Forelimb muscle (tissue), 1 donor: ENCODE results near the gene PARP3. TPM values are rescaled to one million over a fixed set of nuclear protein-coding genes. Genes with fewer than 3 reads are reported as not detected.

Experiments used
- DNase-seq: peaks from one replicate; pipeline ENCODE4 v3.0.0-alpha.2; 2013; ENCODE audit warnings: low read depth
- polyA plus RNA-seq: library from polyadenylated mRNA; unstranded; fragments of 120-200 nt; gene quantifications from one replicate; pipeline ENCODE4 v1.2.1, GENCODE V29; 2013; ENCODE audit not compliant: insufficient read length

The PARP3 gene
- polyA plus RNA-seq, 1 donor, result 5.5 TPM

DNA sequence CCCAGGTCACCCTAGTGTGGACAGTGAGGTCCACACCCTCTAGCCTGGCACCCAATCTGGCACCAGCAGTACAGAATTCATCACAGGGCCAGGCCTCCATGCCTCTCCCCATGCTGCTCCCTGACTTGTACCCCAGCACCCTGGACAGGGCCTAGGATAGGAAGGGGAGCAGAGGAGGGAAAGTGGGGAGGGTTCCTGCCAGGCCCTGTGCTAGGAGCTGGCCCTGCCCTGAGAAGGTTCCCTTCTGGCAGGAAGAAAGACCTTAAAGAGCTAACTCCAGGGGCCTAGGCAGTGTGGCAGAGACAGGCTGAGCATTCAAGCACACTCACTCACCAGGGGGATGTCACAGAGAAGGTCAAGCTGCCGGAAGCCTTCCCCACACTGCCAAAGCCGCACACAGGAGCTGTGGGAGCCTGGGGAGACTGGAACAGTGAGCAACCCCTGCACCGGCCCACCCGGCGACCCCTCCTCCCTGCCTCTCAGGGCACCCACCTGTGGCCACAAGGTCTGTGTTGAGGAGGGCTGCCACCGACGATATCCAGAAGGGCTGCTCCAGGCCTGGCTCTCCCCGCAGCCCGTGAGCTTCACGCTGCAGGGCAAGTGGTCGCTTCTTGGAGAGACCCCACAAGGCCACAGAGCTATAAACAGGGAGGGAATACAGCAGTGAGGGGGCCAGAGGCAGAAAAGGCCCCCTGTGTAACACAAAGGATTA lies 7.9 kb upstream of the PARP3 start:
- no peak for DNase-seq

- DNase-seq, result no peak
These were observed 6.9 kb upstream of the PARP3 start for GRCh38 chr3:51934991-51935885.

GRCh38 chr3:51935886-51936755 lies 6.0 kb upstream of the PARP3 start:
- no peak for DNase-seq

- DNase-seq, result no peak
These were observed 5.1 kb upstream of the PARP3 start for GRCh38 chr3:51937014-51937413.

GRCh38 chr3:51937611-51938450 lies 4.3 kb upstream of the PARP3 start:
- DNase-seq, result no peak

DNA sequence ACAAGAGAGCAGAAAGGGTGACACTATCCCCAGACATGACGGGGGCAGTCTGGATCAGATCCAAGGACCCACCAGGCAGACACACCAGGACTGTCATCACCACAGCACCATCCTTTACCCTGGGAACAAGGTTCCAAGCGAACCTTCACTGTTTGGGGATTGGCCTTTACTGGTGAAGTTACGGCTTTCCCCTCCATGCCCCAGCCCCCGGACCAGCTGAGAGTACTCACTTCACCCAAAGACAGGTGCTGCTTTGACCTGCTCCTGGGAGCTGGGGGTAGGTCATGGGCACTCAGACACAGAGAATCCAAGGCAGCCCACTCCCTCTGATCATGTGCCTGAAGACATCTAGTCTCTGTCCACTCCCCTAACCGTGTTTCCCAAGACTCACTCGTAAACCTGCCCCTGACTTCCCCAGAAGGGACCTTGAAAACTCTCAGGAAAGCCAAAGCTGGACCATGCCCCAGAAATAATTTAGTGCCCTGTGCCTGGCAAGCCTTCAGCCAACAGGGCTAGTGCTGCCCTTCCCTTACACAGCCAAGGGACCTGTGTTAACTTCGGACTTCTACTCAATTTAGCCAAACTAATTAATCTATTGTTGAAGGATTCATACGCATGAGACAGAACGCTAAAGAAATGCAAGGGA lies 3.3 kb upstream of the PARP3 start:
- DNase-seq, result no peak

DNA sequence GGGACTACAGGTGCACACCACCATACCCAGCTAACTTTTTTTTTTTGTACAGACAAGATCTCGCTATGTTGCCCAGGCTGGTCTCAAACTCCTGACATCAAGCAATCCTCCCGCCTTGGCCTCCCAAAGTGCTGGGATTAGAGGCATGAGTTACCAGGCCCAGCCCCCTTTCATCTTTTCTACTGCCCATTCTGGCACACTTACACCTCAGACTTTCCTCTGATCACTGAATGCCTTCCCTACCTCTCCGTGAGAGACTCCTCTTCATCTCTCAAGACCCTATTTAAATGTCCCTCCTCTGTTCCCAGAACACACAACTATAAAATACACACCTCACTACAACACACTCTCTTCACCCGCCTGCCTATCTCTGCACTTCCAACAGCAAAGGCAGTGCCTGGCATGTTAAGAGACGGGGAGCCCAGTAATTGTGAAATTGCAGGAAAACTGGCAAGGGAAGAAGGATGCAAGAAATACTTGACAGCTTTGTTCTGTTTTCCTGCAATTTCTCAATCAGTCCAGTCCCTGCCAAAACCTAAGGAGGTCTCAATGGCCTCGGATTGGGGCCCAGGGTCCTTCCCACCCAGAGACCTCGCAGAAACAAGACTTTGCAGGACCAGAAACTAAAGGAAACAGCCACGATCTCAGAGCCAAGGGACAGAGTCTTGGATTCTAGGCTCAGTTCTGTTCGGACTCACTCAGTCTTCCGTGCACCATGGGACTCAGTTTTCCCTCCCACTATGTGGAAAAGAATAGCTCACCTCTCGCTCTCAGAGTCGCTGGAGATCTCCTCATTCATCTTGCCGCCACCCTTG lies 1.3 kb upstream of the PARP3 start:
- no peak for DNase-seq

DNA sequence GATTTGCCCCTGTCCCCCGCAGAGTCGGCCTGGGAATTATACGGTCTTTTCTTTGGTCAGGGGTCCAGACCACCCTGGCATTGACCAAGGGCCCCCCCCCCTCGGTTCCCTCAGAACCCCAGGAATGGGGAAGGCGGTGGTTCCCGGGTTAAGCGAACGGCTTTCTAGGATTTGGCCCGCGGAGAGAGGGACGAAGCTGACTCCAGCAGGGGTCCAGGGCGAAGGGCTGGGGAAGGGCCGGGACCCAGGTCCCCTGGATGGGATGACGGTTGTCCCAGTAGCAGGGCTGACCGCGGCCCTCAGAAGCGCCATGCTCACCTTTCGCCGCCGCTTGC lies 733 bp upstream of the PARP3 start:
- no peak for DNase-seq

- no peak for DNase-seq
These were observed 664 bp downstream of the PARP3 start for GRCh38 chr3:51942603-51943450.

DNA sequence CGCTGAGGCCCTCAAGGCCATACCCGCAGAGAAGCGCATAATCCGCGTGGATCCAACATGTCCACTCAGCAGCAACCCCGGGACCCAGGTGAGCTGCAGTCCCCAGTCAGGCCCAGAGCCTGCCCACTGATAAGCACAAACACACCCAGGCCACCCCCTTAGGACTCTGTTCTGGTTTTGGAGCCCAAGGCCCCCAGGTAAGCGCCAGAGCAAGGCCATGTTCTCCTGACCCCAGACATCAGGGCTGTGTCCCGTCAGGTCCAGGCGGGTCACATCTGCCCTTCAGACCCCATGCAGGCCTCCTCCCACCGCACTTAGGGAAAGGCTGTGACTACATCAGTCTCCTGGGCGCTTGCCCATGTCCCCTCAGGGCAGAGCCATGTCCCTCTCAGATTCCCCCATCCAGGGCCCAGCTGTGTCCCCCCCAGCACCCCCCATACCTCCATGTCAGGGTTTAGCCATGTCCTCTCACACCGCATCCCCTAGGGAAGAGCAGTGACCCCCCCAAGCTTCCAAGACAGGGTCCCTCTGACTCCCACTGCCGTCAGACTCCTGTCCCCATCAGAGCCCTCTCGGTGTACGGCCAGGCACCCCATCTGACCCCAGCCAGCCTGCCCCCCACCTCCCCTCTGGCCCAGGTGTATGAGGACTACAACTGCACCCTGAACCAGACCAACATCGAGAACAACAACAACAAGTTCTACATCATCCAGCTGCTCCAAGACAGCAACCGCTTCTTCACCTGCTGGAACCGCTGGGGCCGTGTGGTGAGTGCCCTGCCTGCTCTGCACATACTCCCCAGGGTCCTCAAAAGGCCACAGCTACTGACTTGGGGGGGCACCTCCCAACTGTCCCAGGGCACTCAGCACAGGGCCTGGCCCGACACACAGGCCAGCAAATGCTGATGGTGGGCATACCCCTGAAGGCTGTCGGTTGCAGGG lies 1.6 kb downstream of the PARP3 start:
- DNase-seq, result no peak

GRCh38 chr3:51944451-51945021 lies 2.4 kb downstream of the PARP3 start:
- DNase-seq, result no peak

DNA sequence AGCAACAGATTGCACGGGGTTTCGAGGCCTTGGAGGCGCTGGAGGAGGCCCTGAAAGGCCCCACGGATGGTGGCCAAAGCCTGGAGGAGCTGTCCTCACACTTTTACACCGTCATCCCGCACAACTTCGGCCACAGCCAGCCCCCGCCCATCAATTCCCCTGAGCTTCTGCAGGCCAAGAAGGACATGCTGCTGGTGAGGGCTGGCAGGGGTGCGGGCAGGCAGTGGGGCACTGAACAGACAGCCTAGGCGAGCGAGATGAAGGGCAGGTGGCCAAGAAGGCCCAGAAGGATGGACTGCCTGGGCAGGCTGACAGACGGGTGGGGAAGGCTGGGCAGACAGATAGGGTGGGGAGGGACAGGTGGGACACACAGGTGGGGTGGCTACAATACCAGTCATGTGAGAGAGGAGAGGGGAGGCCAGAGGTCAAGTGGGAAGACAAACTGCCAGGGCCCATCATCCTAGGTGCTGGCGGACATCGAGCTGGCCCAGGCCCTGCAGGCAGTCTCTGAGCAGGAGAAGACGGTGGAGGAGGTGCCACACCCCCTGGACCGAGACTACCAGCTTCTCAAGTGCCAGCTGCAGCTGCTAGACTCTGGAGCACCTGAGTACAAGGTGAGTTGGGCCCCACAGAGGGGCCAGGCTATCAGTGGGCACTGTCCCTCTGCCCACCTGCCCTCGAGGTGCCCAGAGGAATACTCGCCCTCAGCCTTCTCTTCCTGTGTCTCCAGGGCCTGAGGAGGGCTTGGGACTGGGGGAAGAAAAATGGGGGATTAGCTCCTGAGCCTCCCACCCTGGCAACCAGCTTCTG lies 3.1 kb downstream of the PARP3 start:
- DNase-seq, result no peak

DNA sequence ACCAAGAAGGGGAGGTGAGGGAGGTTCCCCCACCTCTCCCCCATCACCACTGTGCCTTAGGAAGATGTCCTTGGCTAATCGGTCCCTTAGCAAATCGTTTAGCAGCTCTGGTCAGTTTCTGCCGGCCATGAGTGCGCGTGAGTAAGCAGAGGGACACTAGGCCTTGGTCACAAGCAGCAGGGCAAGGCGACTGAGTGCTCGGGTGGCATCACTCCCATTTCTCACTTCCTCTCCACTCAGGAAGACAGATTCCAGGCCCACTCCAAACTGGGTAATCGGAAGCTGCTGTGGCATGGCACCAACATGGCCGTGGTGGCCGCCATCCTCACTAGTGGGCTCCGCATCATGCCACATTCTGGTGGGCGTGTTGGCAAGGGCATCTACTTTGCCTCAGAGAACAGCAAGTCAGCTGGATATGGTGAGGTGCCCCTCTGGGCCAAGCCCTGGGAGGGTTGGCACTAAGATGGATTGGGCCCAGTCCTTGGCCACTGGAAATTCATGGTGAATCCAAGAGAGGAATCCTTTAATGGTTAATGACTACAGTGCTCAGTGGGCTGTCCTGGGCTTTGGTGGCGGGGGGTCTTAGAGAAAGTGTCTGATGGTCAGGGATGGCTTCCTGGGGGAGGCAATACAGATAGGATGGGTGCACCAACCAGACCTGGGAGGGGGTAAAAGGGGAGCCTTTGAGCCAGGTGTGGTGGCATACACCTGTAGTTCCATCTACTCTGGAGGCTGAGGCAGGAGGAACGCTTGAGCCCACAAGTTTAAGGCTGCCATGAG lies 4.0 kb downstream of the PARP3 start:
- DNase-seq, result no peak

GRCh38 chr3:51946796-51947195 lies 4.6 kb downstream of the PARP3 start:
- DNase-seq, result no peak

DNA sequence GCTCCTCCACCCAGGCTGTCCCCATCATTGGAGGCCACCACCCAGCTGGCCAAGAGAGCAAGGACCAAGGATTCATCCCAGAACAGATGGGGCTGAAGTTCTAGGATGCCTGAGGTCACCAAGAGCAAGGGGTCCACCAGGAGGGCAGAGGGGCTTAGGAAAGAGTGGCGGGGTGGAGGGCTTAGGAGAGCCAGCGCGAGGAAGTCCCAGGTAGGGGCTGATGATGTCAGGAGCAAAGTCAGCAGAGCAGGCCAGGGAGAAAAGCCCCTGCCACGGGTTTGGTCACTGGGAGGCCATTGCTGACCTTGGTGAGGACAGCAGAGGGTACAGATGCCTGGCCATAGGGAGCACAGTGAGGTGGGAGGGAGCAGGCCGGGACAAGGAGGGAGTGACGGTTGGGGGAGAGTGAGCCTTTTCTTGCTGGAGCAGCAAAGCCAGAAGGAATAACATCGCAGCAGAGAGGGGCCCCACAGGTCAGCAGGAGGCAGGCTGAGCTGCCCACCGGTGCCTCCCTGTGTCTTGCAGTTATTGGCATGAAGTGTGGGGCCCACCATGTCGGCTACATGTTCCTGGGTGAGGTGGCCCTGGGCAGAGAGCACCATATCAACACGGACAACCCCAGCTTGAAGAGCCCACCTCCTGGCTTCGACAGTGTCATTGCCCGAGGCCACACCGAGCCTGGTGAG lies 5.2 kb downstream of the PARP3 start:
- DNase-seq, result no peak
